Stomach (tissue), 4 donors: ENCODE results near the gene SNAPC4.

ENCODE experiments used
- CTCF ChIP-seq, 7 experiments: fragments of 450-650 bp in 4 of 7; fragments of 200-600 bp in 3 of 7; sonication (generic) in 3 of 7; IDR thresholded peaks; one replicate each; pipeline ENCODE4 v1.5.1; 2016 to 2019; ENCODE audit warnings: antibody characterized with exemption in 7 of 7, control low read depth in 2 of 7, mild to moderate bottlenecking in 1 of 7
- EP300 ChIP-seq: sonication (generic); formaldehyde crosslinking; IDR thresholded peaks from one replicate; pipeline ENCODE4 v1.6.1; 2017; ENCODE audit warnings: antibody characterized with exemption

DNA sequence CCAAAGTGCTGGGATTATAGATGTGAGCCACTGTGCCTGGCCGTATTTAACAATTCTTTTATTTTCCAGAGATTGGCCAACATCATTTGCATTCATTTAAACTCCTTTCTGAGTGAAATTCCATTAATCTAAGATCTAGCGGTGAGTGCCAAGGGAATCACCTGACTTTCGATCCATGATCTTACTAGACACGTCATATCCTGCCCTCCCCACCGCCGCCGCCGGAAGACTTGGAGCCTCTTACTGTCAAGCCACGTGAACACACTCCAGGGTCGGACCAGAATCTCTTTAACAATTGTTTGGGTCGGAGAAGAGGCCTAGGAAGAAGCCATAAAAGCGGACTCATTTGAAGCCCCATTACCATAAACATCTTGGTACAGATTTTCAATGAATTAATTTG, 26.8 kb upstream of the SNAPC4 start:
- no peak for TF ChIP-seq CTCF (IDR thresholded peaks at IDR 0.05)
- TF ChIP-seq EP300, result no peak
